Neural progenitor cell (in vitro differentiated cells): ENCODE measurements around the gene ASB10. TPM values are rescaled to one million over a fixed set of nuclear protein-coding genes. Genes with fewer than 3 reads are reported as not detected.

Experiments
- DNase-seq: peaks from one replicate; pipeline ENCODE4 v3.0.0-alpha.2; 2016; ENCODE audit warnings: low spot score
- H2AFZ ChIP-seq: fragments of 200-600 bp; sonication (generic); replicated peaks from 2 replicates; pipeline ENCODE4 v1.6.1; 2016; ENCODE audit warnings: antibody characterized with exemption
- H3F3A ChIP-seq: fragments of 200-600 bp; sonication (generic); 2 replicates; pipeline ENCODE4 v1.6.1; 2016; ENCODE audit warnings: antibody characterized with exemption, low read depth
- H3K27ac ChIP-seq: fragments of 200-600 bp; sonication (generic); 2 replicates; pipeline ENCODE4 v1.5.1; 2016; ENCODE audit warnings: mild to moderate bottlenecking
- H3K27me3 ChIP-seq: fragments of 200-600 bp; sonication (generic); 2 replicates; pipeline ENCODE4 v1.6.1; 2016; ENCODE audit warnings: mild to moderate bottlenecking, moderate library complexity
- H3K36me3 ChIP-seq: fragments of 200-600 bp; sonication (generic); 2 replicates; pipeline ENCODE4 v1.5.1; 2016
- H3K4me1 ChIP-seq: fragments of 200-600 bp; sonication (generic); 2 replicates; pipeline ENCODE4 v1.6.1; 2016; ENCODE audit warnings: mixed run types
- H3K4me2 ChIP-seq: fragments of 200-600 bp; sonication (generic); 2 replicates; pipeline ENCODE4 v1.6.1; 2016
- H3K4me3 ChIP-seq: fragments of 200-600 bp; sonication (generic); 2 replicates; pipeline ENCODE4 v1.5.1; 2016
- H3K79me2 ChIP-seq: fragments of 200-600 bp; sonication (generic); 2 replicates; pipeline ENCODE4 v1.6.1; 2016; ENCODE audit warnings: low read depth
- H3K9ac ChIP-seq: fragments of 200-600 bp; sonication (generic); 2 replicates; pipeline ENCODE4 v1.6.1; 2016
- H3K9me3 ChIP-seq: fragments of 200-600 bp; sonication (generic); 2 replicates; pipeline ENCODE4 v1.5.1; 2016; ENCODE audit warnings: low read depth
- H4K20me1 ChIP-seq: fragments of 200-600 bp; sonication (generic); 2 replicates; pipeline ENCODE4 v1.6.1; 2016; ENCODE audit warnings: low read depth
- H3K27ac Mint-ChIP-seq: 3 replicates; pipeline ENCODE4 v1.8.0; 2021; ENCODE audit warnings: mixed read lengths
- H3K27me3 Mint-ChIP-seq: 2 replicates; pipeline ENCODE4 v1.8.0; 2022; ENCODE audit warnings: low read depth, mild to moderate bottlenecking, inconsistent platforms, moderate library complexity, mixed read lengths; ENCODE audit not compliant: insufficient read depth
- H3K36me3 Mint-ChIP-seq: 3 replicates; pipeline ENCODE4 v1.8.0; 2021; ENCODE audit warnings: mixed read lengths
- H3K4me1 Mint-ChIP-seq: 3 replicates; pipeline ENCODE4 v1.8.0; 2021; ENCODE audit warnings: mixed read lengths
- H3K4me3 Mint-ChIP-seq: 3 replicates; pipeline ENCODE4 v1.8.0; 2021; ENCODE audit warnings: mild to moderate bottlenecking, moderate library complexity, mixed read lengths
- H3K9me3 Mint-ChIP-seq: 3 replicates; pipeline ENCODE4 v1.8.0; 2020; ENCODE audit warnings: mixed read lengths
- CTCF ChIP-seq: fragments of 200-600 bp; sonication (generic); IDR thresholded peaks from 2 replicates; pipeline ENCODE4 v1.5.1; 2017; ENCODE audit warnings: antibody characterized with exemption, mild to moderate bottlenecking
- EZH2 ChIP-seq: fragments of 200-600 bp; sonication (generic); IDR thresholded peaks from 2 replicates; pipeline ENCODE4 v1.6.1; 2017; ENCODE audit warnings: antibody characterized with exemption, mild to moderate bottlenecking, moderate library complexity
- EZH2phosphoT487 ChIP-seq: fragments of 200-600 bp; sonication (generic); IDR thresholded peaks from 2 replicates; pipeline ENCODE4 v1.6.1; 2017; ENCODE audit warnings: antibody characterized with exemption
- total RNA-seq: library from RNA; depleted of rRNA; stranded (reverse); fragments of >200 nt; gene quantifications from 2 replicates; pipeline ENCODE4 v1.2.3, GENCODE V29; 2015; ENCODE audit warnings: low replicate concordance

Gene ASB10
- total RNA-seq, 1 donor from 2014 or later, result not detected

- H3K27me3 ChIP-seq, result no peaks in the 10 kb centered on the region
- peaks cover 33% of the 10 kb centered on the region for H3K4me1 Mint-ChIP-seq
- TF ChIP-seq CTCF, result no peak
- no peak for TF ChIP-seq EZH2
- no peak for TF ChIP-seq EZH2phosphoT487
- peaks cover 14% of the 10 kb centered on the region for H3F3A ChIP-seq
- no peak overlapping the region for H3K4me2 ChIP-seq
- peaks cover 15% of the 10 kb centered on the region for H4K20me1 ChIP-seq
- H3K79me2 ChIP-seq, result peaks cover 19% of the 10 kb centered on the region
- H3K4me3 ChIP-seq, result no peak overlapping the region
- no peak for DNase-seq
- peaks cover 17% of the 10 kb centered on the region for H3K4me1 ChIP-seq
- no peaks in the 10 kb centered on the region for H3K36me3 ChIP-seq
- H3K36me3 Mint-ChIP-seq, result peaks cover 17% of the 10 kb centered on the region
- no peak overlapping the region for H3K27ac ChIP-seq
- no peaks in the 10 kb centered on the region for H3K9me3 Mint-ChIP-seq
- no peak overlapping the region for H3K4me3 Mint-ChIP-seq
- H3K9me3 ChIP-seq, result no peaks in the 10 kb centered on the region
- no peak overlapping the region for H3K27ac Mint-ChIP-seq
- no peak overlapping the region for H3K9ac ChIP-seq
- no peak overlapping the region for H2AFZ ChIP-seq
- peaks cover 3% of the 10 kb centered on the region for H3K27me3 Mint-ChIP-seq
These were observed 36.7 kb upstream of the ASB10 start for GRCh38 chr7:151223728-151224127.

GRCh38 chr7:151218170-151218569 lies 31.1 kb upstream of the ASB10 start:
- peaks cover 25% of the 10 kb centered on the region for H3K36me3 Mint-ChIP-seq
- no peaks in the 10 kb centered on the region for H3F3A ChIP-seq
- no peak overlapping the region for H3K27ac ChIP-seq
- no peaks in the 10 kb centered on the region for H3K27me3 ChIP-seq
- no peaks in the 10 kb centered on the region for H3K9me3 Mint-ChIP-seq
- no peak overlapping the region for H3K9ac ChIP-seq
- no peak overlapping the region for H2AFZ ChIP-seq
- no peak for DNase-seq
- no peaks in the 10 kb centered on the region for H3K9me3 ChIP-seq
- no peak for TF ChIP-seq EZH2
- TF ChIP-seq EZH2phosphoT487, result no peak
- TF ChIP-seq CTCF, result no peak
- H3K4me2 ChIP-seq, result no peak overlapping the region
- no peak overlapping the region for H3K4me3 Mint-ChIP-seq
- H3K36me3 ChIP-seq, result no peaks in the 10 kb centered on the region
- no peak overlapping the region for H3K4me3 ChIP-seq
- no peaks in the 10 kb centered on the region for H3K4me1 ChIP-seq
- H3K79me2 ChIP-seq, result no peaks in the 10 kb centered on the region
- H3K27me3 Mint-ChIP-seq, result peaks cover 3% of the 10 kb centered on the region
- H3K27ac Mint-ChIP-seq, result no peak overlapping the region
- H3K4me1 Mint-ChIP-seq, result peaks cover 2% of the 10 kb centered on the region
- H4K20me1 ChIP-seq, result no peaks in the 10 kb centered on the region

GRCh38 chr7:151215396-151215795 lies 28.3 kb upstream of the ASB10 start:
- Histone ChIP-seq H3K36me3 (no peaks in the 10 kb centered on the region), H3K9me3 (no peaks in the 10 kb centered on the region), H3K27me3 (no peaks in the 10 kb centered on the region), H3K9ac (no peak overlapping the region), H3F3A (peaks cover 15% of the 10 kb centered on the region), H3K79me2 (no peaks in the 10 kb centered on the region), H2AFZ (no peak overlapping the region), H3K4me3 (no peak overlapping the region), H3K27ac (no peak overlapping the region), H4K20me1 (peaks cover 7% of the 10 kb centered on the region), H3K4me1 (peaks cover 8% of the 10 kb centered on the region), H3K4me2 (no peak overlapping the region)
- Mint-ChIP-seq H3K4me3 (no peak overlapping the region), H3K36me3 (peaks cover 26% of the 10 kb centered on the region), H3K27ac (no peak overlapping the region), H3K4me1 (peaks cover 2% of the 10 kb centered on the region), H3K27me3 (peaks cover 3% of the 10 kb centered on the region), H3K9me3 (no peaks in the 10 kb centered on the region)
- DNase-seq, result no peak
- TF ChIP-seq EZH2 (no peak), EZH2phosphoT487 (no peak), CTCF (no peak)
